ENCODE results near the gene EIF1.
A peak's percentile ranks its signal among the peaks of the same experiment; 100 is the strongest.
"Not testable (repeated sequence)": the region's sequence is repeated elsewhere in the genome, so short reads cannot be mapped to it uniquely, and the experiment has no call there.

EIF1 gene

GRCh38 chr17:41679740-41680425 lies 8.8 kb upstream of the EIF1 start:
- no peak for DNase-seq

GRCh38 chr17:41680426-41681040 lies 8.2 kb upstream of the EIF1 start:
- DNase-seq = no peak

- no peak for DNase-seq
These were observed 6.9 kb upstream of the EIF1 start for GRCh38 chr17:41681776-41682175.

GRCh38 chr17:41682631-41683030 lies 6.1 kb upstream of the EIF1 start:
- no peak for DNase-seq

GRCh38 chr17:41683441-41684007 lies 5.2 kb upstream of the EIF1 start:
- DNase-seq = no peak

GRCh38 chr17:41684035-41684434 lies 4.7 kb upstream of the EIF1 start:
- no peak for DNase-seq

GRCh38 chr17:41685753-41686152 lies 2.9 kb upstream of the EIF1 start:
- DNase-seq = not testable (repeated sequence)

GRCh38 chr17:41686281-41686680 lies 2.4 kb upstream of the EIF1 start:
- DNase-seq = no peak

- peak; percentile 52 for DNase-seq
These were observed 651 bp upstream of the EIF1 start for GRCh38 chr17:41687828-41688640.

- no peak for DNase-seq
These were observed 1.0 kb downstream of the EIF1 start for GRCh38 chr17:41689497-41690299.

- DNase-seq = no peak
These were observed 1.8 kb downstream of the EIF1 start for GRCh38 chr17:41690497-41690896.

- no peak for DNase-seq
These were observed 2.5 kb downstream of the EIF1 start for GRCh38 chr17:41691031-41691777.

- DNase-seq = no peak
These were observed 4.2 kb downstream of the EIF1 start for GRCh38 chr17:41692722-41693521.

- DNase-seq = no peak
These were observed 6.5 kb downstream of the EIF1 start for GRCh38 chr17:41695134-41695661.

GRCh38 chr17:41695954-41696757 lies 7.5 kb downstream of the EIF1 start:
- peak; percentile 49 for DNase-seq

GRCh38 chr17:41697122-41697962 lies 8.7 kb downstream of the EIF1 start:
- no peak for DNase-seq

GRCh38 chr17:41700843-41701242 lies 12.2 kb downstream of the EIF1 start:
- not testable (repeated sequence) for DNase-seq

GRCh38 chr17:41702712-41703111 lies 14.0 kb downstream of the EIF1 start:
- DNase-seq = no peak

Data from activated effector memory CD4-positive, alpha-beta T cell treated with Interleukin-2 at 50 U/mL for 16 hours (primary cell).